K562 (cell line): ENCODE measurements around the gene DGCR6L. TPM values are rescaled to one million over a fixed set of nuclear protein-coding genes. Genes with fewer than 3 reads are reported as not detected.
"Not testable (repeated sequence)": the region's sequence is repeated elsewhere in the genome, so short reads cannot be mapped to it uniquely, and the experiment has no call there.

Experiments
- ATAC-seq: fragments of 200-7000 bp; cut with Tn5 transposase; 3 replicates; pipeline ENCODE4 v1.9.1; 2020; ENCODE audit warnings: moderate library complexity
- BruUV-seq: library from RNA; stranded (reverse); fragments of 400-500 nt; replicated peaks from 2 replicates; lab custom pipeline; 2021; lab: Mats Ljungman, UMichigan
- CTCF ChIA-PET: fragments of 300-600 bp; formaldehyde crosslinking; extraction: SDS; loops from one replicate; lab custom pipeline; 2021; ENCODE audit warnings: low intra/inter-chr PET ratio; lab: Yijun Ruan, JAX
- POLR2A ChIA-PET: fragments of 300-600, 350-650 bp; sonication (Branson Sonifier 250); formaldehyde crosslinking; extraction: SDS; loops from one replicate; lab custom pipeline; 2021; ENCODE audit warnings: antibody characterized with exemption, inconsistent platforms; lab: Yijun Ruan, JAX
- DNase-seq, 4 experiments: peaks; one replicate each; pipeline versions ENCODE4 v3.0.0 to v3.0.0-alpha.2; 2011 to 2018; ENCODE audit warnings: low spot score in 3 of 4, mixed read lengths in 3 of 4; ENCODE audit errors: extremely low read depth in 1 of 4
- FAIRE-seq: peaks from 2 replicates; lab custom pipeline; 2011; peaks lifted over from hg19 to GRCh38; lab: Jason Lieb, UNC
- H2AFZ ChIP-seq: 2 replicates; pipeline ENCODE4 v1.6.0; 2011; ENCODE audit warnings: low read depth, low read length, control low read depth, inconsistent platforms
- H3K27ac ChIP-seq: fragments of 200-600 bp; 3 replicates; pipeline ENCODE4 v1.8.0; 2011; ENCODE audit warnings: low read depth, mild to moderate bottlenecking, control low read depth, inconsistent platforms, low read length, moderate library complexity, mixed read lengths; ENCODE audit errors: extremely low read depth
- H3K27me3 ChIP-seq, 2 experiments: fragments of 300-600 bp in 1 of 2; 2 replicates in 1 of 2; 3 replicates in 1 of 2; pipeline versions ENCODE4 v1.6.0 to v1.8.0; 2011; ENCODE audit warnings: inconsistent platforms in 2 of 2, low read length in 2 of 2, mild to moderate bottlenecking in 1 of 2, mixed read lengths in 1 of 2, moderate library complexity in 1 of 2; ENCODE audit not compliant: control insufficient read depth in 2 of 2, insufficient read depth in 2 of 2
- H3K36me3 ChIP-seq: fragments of 300-600 bp; 3 replicates; pipeline ENCODE4 v1.8.0; 2011; ENCODE audit warnings: mild to moderate bottlenecking, low read length, inconsistent platforms; ENCODE audit not compliant: control insufficient read depth, insufficient read depth
- H3K4me1 ChIP-seq, 2 experiments: fragments of 200-600 bp in 1 of 2; replicated peaks in 1 of 2; 2 replicates in 1 of 2; 3 replicates in 1 of 2; pipeline versions ENCODE4 v1.5.1 to v1.8.0; 2011; ENCODE audit warnings: inconsistent platforms in 2 of 2, low read length in 2 of 2, mild to moderate bottlenecking in 1 of 2, mixed read lengths in 1 of 2, moderate library complexity in 1 of 2; ENCODE audit not compliant: control insufficient read depth in 2 of 2, insufficient read depth in 2 of 2
- H3K4me2 ChIP-seq: 2 replicates; pipeline ENCODE4 v1.6.1; 2011; ENCODE audit warnings: low read length, control low read depth, inconsistent platforms, mixed read lengths; ENCODE audit not compliant: insufficient read depth
- H3K4me3 ChIP-seq: fragments of 200-600 bp; sonication (generic), shearing (Covaris generic); 2 replicates; pipeline ENCODE4 v1.5.1; 2016; ENCODE audit warnings: control low read depth, inconsistent platforms
- H3K79me2 ChIP-seq: fragments of 200-600 bp; 3 replicates; pipeline ENCODE4 v1.8.0; 2011; ENCODE audit warnings: low read length, inconsistent platforms; ENCODE audit not compliant: control insufficient read depth, insufficient read depth
- H3K9ac ChIP-seq, 2 experiments: 2 replicates each; pipeline versions ENCODE4 v1.6.0 to v1.6.1; 2011; ENCODE audit warnings: low read depth in 2 of 2, low read length in 2 of 2, control low read depth in 1 of 2, inconsistent platforms in 1 of 2, mild to moderate bottlenecking in 1 of 2, mixed read lengths in 1 of 2; ENCODE audit not compliant: insufficient read depth in 1 of 2
- H3K9me1 ChIP-seq: one replicate; pipeline ENCODE4 v1.6.0; 2011; ENCODE audit warnings: inconsistent platforms, mild to moderate bottlenecking, low read length, moderate library complexity; ENCODE audit not compliant: control insufficient read depth, insufficient read depth
- H3K9me3 ChIP-seq: replicated peaks from 2 replicates; pipeline ENCODE4 v1.5.1; 2011; ENCODE audit warnings: low read depth, low read length, inconsistent platforms; ENCODE audit not compliant: control insufficient read depth, insufficient read depth
- H4K20me1 ChIP-seq: replicated peaks from 2 replicates; pipeline ENCODE4 v1.6.1; 2011; ENCODE audit warnings: low read length, inconsistent platforms, mixed read lengths; ENCODE audit not compliant: control insufficient read depth, insufficient read depth
- MYC ChIP-seq, 2 experiments: fragments of 250-450 bp in 1 of 2; sonication (Bioruptor Pico) in 1 of 2; IDR thresholded peaks; 2 replicates each; pipeline versions ENCODE4 v1.5.1 to v1.6.1; 2012 to 2021; ENCODE audit warnings: low read depth in 2 of 2, borderline replicate concordance in 1 of 2, improper control_type of control experiment in 1 of 2, low read length in 1 of 2, mild to moderate bottlenecking in 1 of 2, moderate library complexity in 1 of 2
- POLR2G ChIP-seq: fragments of 200-400 bp; formaldehyde crosslinking; IDR thresholded peaks from 2 replicates; pipeline ENCODE4 v1.6.1; 2017; ENCODE audit warnings: low read depth, mild to moderate bottlenecking, antibody characterized with exemption, low read length, moderate library complexity
- WGBS: fragments of 100-300 bp; shearing (Covaris generic); methylation state at CpG from one replicate; pipeline ENCODE4 v1.1.6; 2016; ENCODE audit warnings: low coverage, mixed read lengths; ENCODE audit not compliant: insufficient coverage; ENCODE audit errors: missing lambda C conversion rate; 5-methylcytosine and 5-hydroxymethylcytosine counted together
- in situ Hi-C: fragments of 300-500 bp; cut with MboI; formaldehyde crosslinking; loops from 4 replicates; pipeline ENCODE4 v1.15.0; 2018; ENCODE audit warnings: inconsistent platforms, mixed read lengths
- intact Hi-C: fragments of 100-400 bp; cut with micrococcal nuclease; formaldehyde crosslinking; loops from 2 replicates; pipeline ENCODE4 v1.14.2; 2022
- polyA plus RNA-seq, 8 experiments: library from polyadenylated mRNA; depleted of rRNA in 4 of 8; stranded (reverse) in 5 of 8; unstranded in 3 of 8; fragments of >200 nt; fragmentation: Nextera tagmentation in 2 of 8; fragmentation: Illumina TruSeq in 1 of 8; extraction: Ambion mirVana in 2 of 8; extraction: Trizol in 1 of 8; gene quantifications; 2 replicates each; pipeline versions ENCODE4 v1.2.1 to v1.2.3, GENCODE V29; 2011 to 2014; ENCODE audit warnings: inconsistent platforms in 1 of 8, missing spikeins in 1 of 8
- total RNA-seq, 7 experiments: library from RNA; depleted of rRNA in 6 of 7; stranded (reverse); fragments of >200 nt in 6 of 7; fragmentation: Illumina TruSeq in 2 of 7; extraction: Trizol in 2 of 7; gene quantifications; 2 replicates each; pipeline versions ENCODE4 v1.2.1 to v1.2.3, GENCODE V29; 2011 to 2021; ENCODE audit warnings: low replicate concordance in 1 of 7

The DGCR6L gene
- total and polyA plus RNA-seq, 9 of the 15 experiments (the other 6 are each of a cell fraction or from before 2014, with no cell fraction given): 3.6 to 151 (median 51.0) TPM

GRCh38 chr22:20310773-20311172, 9.1 kb downstream of the DGCR6L start:
- POLR2A ChIA-PET: interaction anchor here (0.6 to 2.2 kb wide), 5 partner anchors 9 to 1515 kb away, joined by 3 to 14 read pairs (median 4); partner anchors contain the start of gene DGCR6L
- H4K20me1 ChIP-seq: peaks cover 12% of the 10 kb centered on the region; the same call in 1 of the 2 replicates
- H3K27ac ChIP-seq; H3K36me3 ChIP-seq; H3K9me1 ChIP-seq; CTCF ChIA-PET; DNase-seq; H2AFZ ChIP-seq; H3K9me3 ChIP-seq; intact Hi-C loops; H3K9ac ChIP-seq; H3K4me2 ChIP-seq; FAIRE-seq; H3K79me2 ChIP-seq; BruUV-seq; H3K4me3 ChIP-seq; TF ChIP-seq MYC (IDR thresholded peaks at IDR 0.05; ENCODE audit: low read depth, low read length): not testable (repeated sequence)
- ATAC-seq: 0 out of 3 replicates have a peak, but pooled peaks have one; percentile 1
- in situ Hi-C loops: loop anchor here (5.0 to 25.0 kb wide), 2 partner anchors 1393 to 1898 kb away; no protein-coding TSS in a partner anchor
- peaks cover 32 to 48% of the 10 kb centered on the region in 2 experiments; a peak in 4 of 5 replicates for H3K27me3 ChIP-seq
- peaks cover 0 to 40% of the 10 kb centered on the region in 2 experiments; a peak in 2 of 5 replicates for H3K4me1 ChIP-seq
- WGBS: 7% methylated on average over 6 of the region's 6 CpGs
- 0 out of 2 replicates have a peak, but pooled peaks have one; percentile 14 for TF ChIP-seq MYC (CRISPR knock-in tag; IDR thresholded peaks at IDR 0.05; ENCODE audit: borderline replicate concordance, low read depth)
- peak; percentile 55; the same call in 1 of the 2 replicates for TF ChIP-seq POLR2G

GRCh38 chr22:20310180-20310579, 9.7 kb downstream of the DGCR6L start:
- ATAC-seq, BruUV-seq, H3K36me3 ChIP-seq, CTCF ChIA-PET, H3K9ac ChIP-seq, H3K27ac ChIP-seq, H3K4me2 ChIP-seq, intact Hi-C loops, DNase-seq, H3K9me1 ChIP-seq, H3K79me2 ChIP-seq, H2AFZ ChIP-seq, H3K4me3 ChIP-seq, H3K9me3 ChIP-seq: not testable (repeated sequence)
- WGBS: 9% methylated on average over 5 of the region's 7 CpGs
- H4K20me1 ChIP-seq: peaks cover 12% of the 10 kb centered on the region; the same call in 1 of the 2 replicates
- peaks cover 0 to 37% of the 10 kb centered on the region in 2 experiments; a peak in 2 of 5 replicates for H3K4me1 ChIP-seq
- in situ Hi-C loops: loop anchor here (5.0 to 25.0 kb wide), 2 partner anchors 1393 to 1898 kb away; no protein-coding TSS in a partner anchor
- POLR2A ChIA-PET: interaction anchor here (0.6 to 2.2 kb wide), 4 partner anchors 9 to 351 kb away, joined by 3 to 14 read pairs (median 5); partner anchors contain the start of gene DGCR6L
- peaks cover 32 to 54% of the 10 kb centered on the region in 2 experiments; a peak in 4 of 5 replicates for H3K27me3 ChIP-seq
- FAIRE-seq: peak; percentile 64
